Measurements from ENCODE around the gene AOX1. TPM values are rescaled to one million over a fixed set of nuclear protein-coding genes. Genes with fewer than 3 reads are reported as not detected.

Gene AOX1
- total and polyA plus RNA-seq, 4 donors: 9.9 to 1,131 (median 486) TPM

DNA sequence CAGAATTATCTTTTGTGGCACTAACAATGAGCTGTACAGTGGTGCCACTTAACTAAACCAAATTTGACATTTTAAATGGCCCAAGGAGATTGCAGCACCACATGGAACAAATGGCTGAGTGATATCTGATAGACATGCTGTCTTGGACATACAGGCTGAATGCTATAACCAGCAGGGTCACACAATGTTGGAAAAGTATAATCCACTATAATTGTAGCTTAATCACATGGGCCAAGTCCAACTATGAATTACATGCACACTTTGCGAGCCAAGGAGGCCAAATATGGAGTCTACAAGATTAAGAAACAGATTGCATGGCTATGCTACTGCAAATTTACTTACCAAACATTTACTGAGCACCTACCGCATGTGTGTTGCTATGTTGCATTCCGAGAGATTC is 69.0 kb downstream of the AOX1 start:
- Histone ChIP-seq H3K9me3 (ENCODE audit: control insufficient read depth in 4 of 4, low read length in 3 of 4) (no peaks in the 10 kb centered on the region), H3K36me3 (ENCODE audit: control insufficient read depth in 4 of 4, insufficient read depth in 3 of 4, low read depth in 1 of 4, low read length in 3 of 4) (peaks cover 1 to 63% (median 54%) of the 10 kb centered on the region in 4 donors), H3K27me3 (ENCODE audit: control insufficient read depth in 4 of 4, insufficient read depth in 4 of 4, low read length in 3 of 4) (no peaks in the 10 kb centered on the region), H3K4me1 (ENCODE audit: control insufficient read depth in 4 of 4, insufficient read depth in 4 of 4, low read length in 3 of 4) (peaks cover 4 to 26% (median 23%) of the 10 kb centered on the region in 4 donors), H3K9ac (ENCODE audit: low read depth in 1 of 2, low read length in 2 of 2) (no peak overlapping the region), H3K4me3 (ENCODE audit: low read depth in 1 of 3, low read length in 3 of 3) (no peak overlapping the region), H3K27ac (ENCODE audit: low read depth in 1 of 2, low read length in 2 of 2) (no peak overlapping the region)
- TF ChIP-seq, protein P1, sequence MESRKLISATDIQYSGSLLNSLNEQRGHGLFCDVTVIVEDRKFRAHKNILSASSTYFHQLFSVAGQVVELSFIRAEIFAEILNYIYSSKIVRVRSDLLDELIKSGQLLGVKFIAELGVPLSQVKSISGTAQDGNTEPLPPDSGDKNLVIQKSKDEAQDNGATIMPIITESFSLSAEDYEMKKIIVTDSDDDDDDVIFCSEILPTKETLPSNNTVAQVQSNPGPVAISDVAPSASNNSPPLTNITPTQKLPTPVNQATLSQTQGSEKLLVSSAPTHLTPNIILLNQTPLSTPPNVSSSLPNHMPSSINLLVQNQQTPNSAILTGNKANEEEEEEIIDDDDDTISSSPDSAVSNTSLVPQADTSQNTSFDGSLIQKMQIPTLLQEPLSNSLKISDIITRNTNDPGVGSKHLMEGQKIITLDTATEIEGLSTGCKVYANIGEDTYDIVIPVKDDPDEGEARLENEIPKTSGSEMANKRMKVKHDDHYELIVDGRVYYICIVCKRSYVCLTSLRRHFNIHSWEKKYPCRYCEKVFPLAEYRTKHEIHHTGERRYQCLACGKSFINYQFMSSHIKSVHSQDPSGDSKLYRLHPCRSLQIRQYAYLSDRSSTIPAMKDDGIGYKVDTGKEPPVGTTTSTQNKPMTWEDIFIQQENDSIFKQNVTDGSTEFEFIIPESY (IDR thresholded peaks at IDR 0.05): no peak
- DNase-seq (ENCODE audit: low spot score): no peak
- 89% methylated on average over 3 of the region's 3 CpGs for WGBS

- H3K4me3 ChIP-seq (ENCODE audit: low read depth in 1 of 3, low read length in 3 of 3): no peak overlapping the region
- no peaks in the 10 kb centered on the region for H3K27me3 ChIP-seq (ENCODE audit: control insufficient read depth in 4 of 4, insufficient read depth in 4 of 4, low read length in 3 of 4)
- H3K4me1 ChIP-seq (ENCODE audit: control insufficient read depth in 4 of 4, insufficient read depth in 4 of 4, low read length in 3 of 4): peaks cover 3 to 26% (median 23%) of the 10 kb centered on the region in 4 donors
- no peak overlapping the region for H3K27ac ChIP-seq (ENCODE audit: low read depth in 1 of 2, low read length in 2 of 2)
- peaks cover 3 to 62% (median 53%) of the 10 kb centered on the region in 4 donors for H3K36me3 ChIP-seq (ENCODE audit: control insufficient read depth in 4 of 4, insufficient read depth in 3 of 4, low read depth in 1 of 4, low read length in 3 of 4)
- TF ChIP-seq HNF4G (IDR thresholded peaks at IDR 0.05) (no peak), YY1 (IDR thresholded peaks at IDR 0.05) (no peak), RAD21 (IDR thresholded peaks at IDR 0.05) (no peak), CTCF (IDR thresholded peaks at IDR 0.05; ENCODE audit: low read depth, low read length, missing input control) (no peak), GABPA (IDR thresholded peaks at IDR 0.05 in 1 of 2, conservative IDR thresholded peaks at IDR 0.05 in 1 of 2) (no peak), FOXA1 (IDR thresholded peaks at IDR 0.05) (no peak), RXRA (IDR thresholded peaks at IDR 0.05) (no peak), SP1 (IDR thresholded peaks at IDR 0.05) (no peak), EGR1 (IDR thresholded peaks at IDR 0.05; ENCODE audit: low read depth in 2 of 2) (no peak), HNF4A (conservative IDR thresholded peaks at IDR 0.05) (no peak), FOXA2 (IDR thresholded peaks at IDR 0.05) (no peak), REST (IDR thresholded peaks at IDR 0.05) (no peak), MAX (IDR thresholded peaks at IDR 0.05) (no peak), JUND (IDR thresholded peaks at IDR 0.05) (no peak), TAF1 (conservative IDR thresholded peaks at IDR 0.05) (no peak)
- TF ChIP-seq, protein P2, sequence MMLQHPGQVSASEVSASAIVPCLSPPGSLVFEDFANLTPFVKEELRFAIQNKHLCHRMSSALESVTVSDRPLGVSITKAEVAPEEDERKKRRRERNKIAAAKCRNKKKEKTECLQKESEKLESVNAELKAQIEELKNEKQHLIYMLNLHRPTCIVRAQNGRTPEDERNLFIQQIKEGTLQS (IDR thresholded peaks at IDR 0.05): no peak
- TF ChIP-seq, protein P1 (IDR thresholded peaks at IDR 0.05): no peak
- no peak for DNase-seq (ENCODE audit: low spot score)
- H3K9ac ChIP-seq (ENCODE audit: low read depth in 1 of 2, low read length in 2 of 2): no peak overlapping the region
- H3K9me3 ChIP-seq (ENCODE audit: control insufficient read depth in 4 of 4, low read length in 3 of 4): no peaks in the 10 kb centered on the region
- WGBS: 82% methylated on average over 3 of the region's 3 CpGs
These were observed 70.2 kb downstream of the AOX1 start for GRCh38 chr2:200655918-200656580.

All from liver (tissue), 9 donors.